Activated CD4-positive, CD25-positive, alpha-beta regulatory T cell treated with anti-CD3 and anti-CD28 coated beads, Interleukin-2, amount 50 U/mL, for 72 hours (primary cell): ENCODE data around the gene OCA2.
"Not testable (repeated sequence)": the region's sequence is repeated elsewhere in the genome, so short reads cannot be mapped to it uniquely, and the experiment has no call there.

Experiments used
- DNase-seq: peaks from one replicate; pipeline ENCODE4 v3.0.0; 2021

Gene OCA2

GRCh38 chr15:27993544-27993943 is 105.6 kb downstream of the OCA2 start:
- DNase-seq: no peak

DNA sequence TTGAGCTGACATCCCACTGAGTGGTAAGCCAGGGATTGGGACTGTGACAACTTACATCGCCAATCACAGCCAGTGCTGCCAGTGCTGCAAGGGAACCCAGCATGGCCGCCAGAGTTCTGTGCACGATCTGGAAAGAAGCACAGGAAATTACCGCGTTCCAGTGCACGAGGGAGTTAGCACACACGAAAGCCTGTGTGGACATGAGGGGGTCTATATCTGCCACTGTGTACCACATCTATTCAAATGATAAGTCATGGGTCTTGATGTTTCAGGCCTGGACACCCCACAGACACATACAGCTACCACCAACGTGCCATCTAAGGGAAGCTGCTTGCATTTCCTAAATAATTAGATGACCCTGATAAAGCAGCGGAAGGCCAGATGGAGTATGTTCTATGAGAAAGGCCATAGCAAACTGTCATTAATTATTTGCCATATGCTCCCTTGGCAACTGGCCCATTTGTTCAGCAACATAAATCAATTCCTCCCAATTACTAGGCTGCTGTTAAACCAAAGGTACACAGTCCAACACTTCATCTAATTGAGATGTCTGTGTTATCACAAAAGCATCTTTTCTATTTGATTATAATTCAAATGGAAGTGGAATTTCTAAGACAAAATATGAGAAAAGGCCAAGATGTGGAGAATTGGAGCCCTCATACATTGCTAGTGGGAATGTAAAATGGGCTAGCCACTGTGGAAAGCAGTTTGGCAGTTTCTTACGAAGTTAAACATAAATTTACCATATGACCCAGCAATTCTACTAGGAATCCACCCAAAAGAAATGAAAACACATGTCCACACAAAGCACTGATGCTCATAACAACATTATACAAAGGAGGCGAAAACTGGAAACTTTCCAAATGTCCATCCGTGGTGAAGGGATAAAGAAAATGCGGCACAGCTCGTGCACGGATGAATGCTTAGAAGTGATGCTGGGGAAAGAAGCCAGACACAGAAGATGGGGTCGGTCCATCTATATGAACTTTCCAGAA is 108.3 kb downstream of the OCA2 start:
- DNase-seq: no peak

GRCh38 chr15:27989838-27990237 is 109.3 kb downstream of the OCA2 start:
- no peak for DNase-seq

- DNase-seq: no peak
Observed at GRCh38 chr15:27989427-27989826, 109.7 kb downstream of the OCA2 start.

GRCh38 chr15:27985099-27985498 is 114.0 kb downstream of the OCA2 start:
- DNase-seq: no peak

GRCh38 chr15:27983496-27983895 is 115.6 kb downstream of the OCA2 start:
- no peak for DNase-seq

DNA sequence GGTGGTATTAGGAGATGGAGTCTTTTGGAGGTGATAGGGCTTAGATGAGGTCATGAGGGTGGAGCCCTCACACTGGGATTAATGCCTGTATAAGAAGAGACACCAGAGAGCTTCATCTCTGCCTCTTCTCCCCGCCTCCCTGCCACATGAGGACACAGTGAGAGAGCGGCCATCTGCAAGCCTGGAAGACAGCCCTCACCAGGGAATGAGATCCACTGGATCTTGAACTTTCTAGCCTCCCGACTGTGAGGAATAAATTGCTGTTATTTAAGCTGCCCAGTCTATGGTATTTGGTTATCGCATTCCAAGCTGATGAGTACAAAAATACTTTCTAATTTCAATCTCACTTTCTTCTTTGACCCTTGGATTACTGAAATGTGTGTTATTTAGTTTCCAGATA is 121.4 kb downstream of the OCA2 start:
- no peak for DNase-seq

DNA sequence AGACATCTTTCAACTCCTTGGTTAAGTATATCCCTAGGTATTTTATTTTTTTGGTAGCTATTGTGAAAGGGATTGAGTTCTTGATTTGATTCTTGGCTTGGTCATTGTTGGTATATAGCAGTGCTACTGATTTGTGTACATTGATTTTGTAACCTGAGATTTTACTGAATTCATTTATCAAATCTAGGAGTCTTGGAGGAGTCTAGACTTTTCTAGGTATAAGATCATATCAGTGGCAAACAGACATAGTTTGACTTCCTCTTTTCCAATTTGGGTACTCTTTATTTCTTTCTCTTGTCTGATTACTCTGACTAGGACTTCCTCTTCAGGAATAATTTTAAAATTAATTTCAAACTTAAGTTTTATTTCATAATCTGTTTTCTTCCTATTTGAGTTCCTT is 125.2 kb downstream of the OCA2 start:
- no peak for DNase-seq

DNA sequence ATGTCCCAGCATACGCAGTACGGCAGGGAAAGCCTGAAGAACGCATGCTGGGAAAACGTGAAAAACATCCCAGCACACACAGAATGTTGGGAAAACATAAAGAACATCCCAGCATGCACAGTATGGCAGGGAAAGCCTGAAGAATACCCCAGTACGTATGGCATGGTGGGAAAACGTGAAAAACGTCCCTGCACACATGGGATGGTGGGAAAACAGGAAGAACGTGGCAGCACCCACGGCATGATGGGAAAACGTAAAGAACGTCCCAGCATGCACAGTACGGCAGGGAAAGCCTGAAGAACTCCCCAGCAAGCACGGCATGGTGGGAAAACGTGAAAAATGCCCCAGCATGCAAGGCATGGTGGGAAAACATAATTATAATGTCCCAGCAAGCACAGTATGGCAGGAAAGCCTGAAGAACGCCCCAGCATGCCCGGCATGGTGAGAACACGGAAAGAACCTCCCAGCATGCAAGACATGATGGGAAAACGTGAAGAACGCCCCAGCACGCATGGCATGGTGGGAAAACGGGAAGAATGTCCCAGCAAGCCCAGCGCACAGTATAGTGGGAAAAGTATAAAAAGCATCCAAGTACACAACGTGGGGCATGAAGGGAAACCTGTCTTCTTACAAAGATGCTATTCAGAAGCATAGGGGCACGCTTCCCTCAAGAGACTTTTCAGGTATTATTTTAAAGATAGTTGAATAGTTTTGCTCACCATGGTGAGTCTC is 128.3 kb downstream of the OCA2 start:
- DNase-seq: no peak

- DNase-seq: no peak
Observed at GRCh38 chr15:27967541-27967940, 131.6 kb downstream of the OCA2 start.

DNA sequence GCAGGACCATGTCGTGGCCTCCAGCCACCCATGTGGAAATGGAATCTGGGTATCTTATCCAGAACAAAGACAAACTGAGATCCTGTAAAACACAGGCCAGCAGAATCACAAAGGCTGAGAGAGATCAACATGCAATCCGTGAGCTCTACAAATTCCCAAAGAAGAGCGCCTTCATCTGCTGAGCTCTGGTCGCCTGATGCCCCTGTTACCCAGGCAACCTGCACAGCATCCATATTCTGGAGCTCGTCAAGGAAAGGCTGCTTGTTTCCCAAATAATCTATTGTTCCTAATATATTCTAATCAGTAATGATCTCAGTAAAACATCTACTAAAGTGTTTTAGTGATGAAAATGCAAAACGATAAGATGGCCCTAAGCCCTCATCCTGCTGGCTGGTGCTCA is 133.6 kb downstream of the OCA2 start:
- no peak for DNase-seq

DNA sequence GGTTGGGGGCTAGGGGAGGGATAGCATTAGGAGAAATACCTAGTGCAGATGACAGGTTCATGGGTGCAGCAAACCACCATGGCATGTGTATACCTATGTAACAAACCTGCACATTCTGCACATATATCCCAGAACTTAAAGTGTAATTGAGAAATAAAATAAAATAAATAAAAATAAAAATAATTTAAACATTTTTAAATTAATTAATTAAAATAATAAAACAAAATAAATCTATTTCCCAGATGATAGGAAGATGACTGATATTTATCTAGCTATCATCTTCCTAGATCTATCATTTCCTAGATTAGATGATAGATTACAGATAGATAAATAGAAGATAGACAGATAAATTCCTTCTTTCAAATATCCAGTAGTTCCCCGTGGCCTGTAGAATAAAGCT is 137.3 kb downstream of the OCA2 start:
- no peak for DNase-seq

GRCh38 chr15:27958911-27959578 is 140.1 kb downstream of the OCA2 start:
- no peak for DNase-seq

- no peak for DNase-seq
Observed at GRCh38 chr15:27956285-27956684, 142.8 kb downstream of the OCA2 start.

GRCh38 chr15:27955087-27955486 is 144.0 kb downstream of the OCA2 start:
- DNase-seq: no peak

- DNase-seq: not testable (repeated sequence)
Observed at GRCh38 chr15:27952593-27952992, 146.5 kb downstream of the OCA2 start.

DNA sequence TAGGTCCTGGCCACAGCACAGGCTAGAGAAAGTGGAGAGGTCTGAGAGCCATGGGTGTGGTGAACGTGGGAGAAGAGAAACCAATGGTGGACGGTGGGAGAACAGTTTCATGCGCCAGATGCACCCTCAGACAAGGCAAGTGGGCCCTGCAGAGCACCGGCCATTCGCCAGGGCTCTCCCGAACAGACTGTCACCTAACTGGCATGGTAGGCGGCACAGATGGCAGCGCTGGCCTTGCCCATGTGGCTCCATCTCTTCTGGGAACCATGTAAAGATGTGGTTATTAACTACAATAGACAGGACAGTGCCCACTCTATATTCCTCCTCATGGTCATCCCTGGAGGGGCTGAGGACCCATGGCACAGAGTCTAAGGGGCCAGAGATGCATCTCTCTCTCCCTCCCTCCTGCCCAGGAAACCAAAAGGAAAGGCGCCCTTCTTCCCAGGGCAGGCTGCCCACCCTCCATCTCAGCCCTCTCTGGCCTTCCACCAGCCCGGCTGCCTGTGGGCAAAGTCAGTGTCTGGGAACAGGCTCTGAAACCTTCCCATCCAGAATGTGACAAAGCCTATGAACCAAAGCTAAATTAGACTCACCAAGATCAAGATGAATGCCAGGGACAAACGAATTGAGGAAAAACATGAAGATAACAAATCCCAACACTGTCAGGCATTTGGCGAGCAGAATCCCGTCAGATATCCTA is 147.8 kb downstream of the OCA2 start:
- no peak for DNase-seq

- no peak for DNase-seq
Observed at GRCh38 chr15:27949089-27949488, 150.0 kb downstream of the OCA2 start.

- DNase-seq: no peak
Observed at GRCh38 chr15:27939246-27939645, 159.9 kb downstream of the OCA2 start.

DNA sequence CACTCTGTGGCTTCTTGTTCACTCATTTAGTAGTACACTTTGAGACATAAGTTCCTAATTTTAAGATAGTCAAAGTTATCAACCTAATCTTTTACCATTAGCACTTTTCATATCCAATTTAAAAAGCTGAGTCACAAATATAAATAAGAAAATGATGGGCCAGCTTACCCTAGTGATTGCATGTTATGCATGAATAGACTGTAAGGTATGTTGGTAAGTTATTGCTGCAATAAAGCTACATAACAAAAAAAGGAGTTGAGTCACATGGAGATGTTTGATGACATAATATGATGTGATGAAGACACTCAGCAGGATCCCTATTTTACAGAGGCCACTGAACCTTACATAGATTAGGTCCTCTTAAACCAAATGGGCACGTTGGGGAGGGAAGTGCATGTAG is 161.3 kb downstream of the OCA2 start:
- DNase-seq: no peak

DNA sequence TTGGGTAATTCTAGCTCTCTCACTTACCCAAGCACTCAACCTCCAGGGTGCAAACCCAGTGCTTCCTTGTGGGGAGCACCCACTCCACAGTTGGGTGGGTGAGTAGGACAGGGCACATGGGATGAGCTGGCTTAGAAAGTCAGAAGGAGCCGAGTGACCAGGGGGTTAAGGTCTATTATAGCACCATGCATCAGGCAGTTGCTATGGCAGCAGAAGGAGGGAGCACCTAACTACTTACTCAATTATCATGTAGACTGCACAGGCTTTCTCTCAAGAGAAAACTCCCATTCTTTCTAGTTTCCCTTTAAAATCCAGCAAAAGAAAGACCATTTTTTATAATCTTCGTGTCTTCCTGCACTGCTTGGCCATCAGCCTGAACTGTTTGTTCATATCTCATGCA is 163.0 kb downstream of the OCA2 start:
- DNase-seq: no peak

DNA sequence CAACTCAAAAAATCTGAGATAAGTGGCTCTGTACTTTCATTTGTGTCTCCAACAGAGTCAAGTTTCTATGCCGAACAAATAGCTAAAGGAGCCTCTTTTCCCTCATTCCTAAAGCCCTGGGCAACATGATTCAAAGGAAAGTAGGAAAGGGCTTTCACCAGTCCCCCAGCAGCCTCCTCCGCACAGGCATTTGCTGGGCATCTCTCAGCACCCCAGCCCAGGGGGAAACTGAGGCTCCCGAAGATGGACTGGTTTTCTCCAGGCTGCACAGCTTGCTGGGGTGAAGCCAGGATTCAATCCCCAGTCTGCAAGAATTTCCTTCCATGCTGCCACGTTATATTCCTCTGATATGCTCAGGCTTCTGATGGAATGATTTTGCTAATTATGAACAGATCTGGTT is 163.8 kb downstream of the OCA2 start:
- no peak for DNase-seq

GRCh38 chr15:27934782-27935181 is 164.3 kb downstream of the OCA2 start:
- DNase-seq: no peak
